GM18502 (cell line): Measurements from ENCODE around the gene CACNA1C.

ENCODE experiments used
- ATAC-seq: cut with Tn5 transposase; IDR thresholded peaks from one replicate; pipeline ENCODE4 v1.9.1; 2021; ENCODE audit warnings: mild to moderate bottlenecking; ENCODE audit not compliant: unreplicated experiment, poor library complexity

CACNA1C gene

DNA sequence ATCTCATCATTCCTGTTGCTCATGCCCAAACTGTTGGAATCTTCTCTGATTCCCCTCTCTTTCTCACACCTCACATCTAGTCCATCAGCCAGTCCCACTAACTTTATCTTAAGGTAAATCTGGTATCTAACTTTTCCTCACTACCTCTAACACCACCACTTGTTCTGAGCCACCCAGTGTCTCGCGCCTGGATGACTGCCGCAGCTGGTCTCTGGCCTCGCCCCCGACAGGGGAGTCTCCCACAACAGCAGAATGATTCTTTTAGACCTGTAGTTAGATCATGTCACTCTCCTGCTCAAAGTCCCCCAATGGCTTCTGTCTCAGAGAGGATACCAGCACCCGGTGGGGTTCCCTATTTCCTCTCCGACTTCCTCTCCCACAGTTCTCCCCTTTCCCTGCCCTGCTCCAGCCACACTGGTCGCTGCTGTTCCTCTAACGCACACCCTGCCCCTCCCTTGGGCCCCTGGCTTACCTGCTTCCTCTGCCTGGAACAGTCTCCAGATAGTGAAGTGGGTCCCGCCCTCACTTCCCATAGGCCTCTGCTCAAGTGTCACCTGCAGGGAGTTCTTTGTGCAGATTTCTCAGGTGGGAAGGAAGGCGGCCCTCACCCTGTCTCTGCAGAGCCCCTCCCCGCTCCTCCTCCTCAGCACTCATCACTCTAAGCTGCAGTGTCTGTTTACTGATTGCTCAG, 403.5 kb downstream of the CACNA1C start:
- no peak for ATAC-seq

DNA sequence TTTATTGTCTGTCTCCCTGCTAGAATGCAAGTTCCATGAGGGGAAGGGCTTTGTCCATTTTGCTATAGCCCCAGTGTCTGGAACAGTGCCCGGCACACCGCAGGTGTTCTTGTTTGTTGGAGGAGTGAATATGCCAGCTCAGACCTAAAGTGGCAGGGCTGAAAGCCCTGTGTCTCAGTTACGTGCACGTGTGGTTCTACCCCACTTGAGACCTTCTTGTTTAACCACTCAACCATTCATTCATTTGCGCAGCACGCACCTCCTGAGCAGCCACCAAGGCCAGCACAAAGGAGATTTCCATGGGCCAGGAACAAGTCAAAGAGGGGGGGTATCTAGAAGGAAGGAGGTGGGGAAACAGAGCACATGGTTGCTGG, 404.0 kb downstream of the CACNA1C start:
- no peak for ATAC-seq

DNA sequence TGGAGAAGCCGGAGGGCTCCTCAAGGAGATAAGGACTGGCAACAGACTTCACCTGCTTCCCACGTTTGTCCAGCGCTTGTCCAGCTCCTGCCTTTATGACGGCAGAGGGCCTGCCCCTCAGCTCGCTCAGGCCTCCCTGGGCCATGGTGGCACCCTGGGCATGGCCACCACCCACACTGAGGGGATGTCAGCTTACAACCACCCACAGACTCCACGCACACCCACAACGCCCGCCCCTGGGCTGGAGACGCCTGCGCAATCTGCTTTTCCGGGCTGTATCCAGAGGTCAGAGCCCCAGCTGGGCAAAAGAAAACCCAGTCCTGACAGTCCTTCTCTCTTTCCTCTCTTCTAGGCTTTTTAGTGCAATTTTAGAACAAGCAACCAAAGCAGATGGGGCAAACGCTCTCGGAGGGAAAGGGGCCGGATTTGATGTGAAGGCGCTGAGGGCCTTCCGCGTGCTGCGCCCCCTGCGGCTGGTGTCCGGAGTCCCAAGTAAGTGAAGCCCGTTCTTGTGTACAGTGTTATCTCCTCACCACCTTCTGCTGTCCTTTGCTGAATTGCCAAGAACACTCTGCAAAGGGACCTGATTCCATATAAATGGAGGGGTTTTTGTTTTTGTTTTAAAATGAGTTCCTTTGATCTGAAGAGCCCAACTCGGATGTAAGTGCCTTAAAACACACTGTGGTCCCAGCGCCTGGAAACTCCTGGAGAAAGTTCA, 404.6 kb downstream of the CACNA1C start:
- ATAC-seq: no peak

DNA sequence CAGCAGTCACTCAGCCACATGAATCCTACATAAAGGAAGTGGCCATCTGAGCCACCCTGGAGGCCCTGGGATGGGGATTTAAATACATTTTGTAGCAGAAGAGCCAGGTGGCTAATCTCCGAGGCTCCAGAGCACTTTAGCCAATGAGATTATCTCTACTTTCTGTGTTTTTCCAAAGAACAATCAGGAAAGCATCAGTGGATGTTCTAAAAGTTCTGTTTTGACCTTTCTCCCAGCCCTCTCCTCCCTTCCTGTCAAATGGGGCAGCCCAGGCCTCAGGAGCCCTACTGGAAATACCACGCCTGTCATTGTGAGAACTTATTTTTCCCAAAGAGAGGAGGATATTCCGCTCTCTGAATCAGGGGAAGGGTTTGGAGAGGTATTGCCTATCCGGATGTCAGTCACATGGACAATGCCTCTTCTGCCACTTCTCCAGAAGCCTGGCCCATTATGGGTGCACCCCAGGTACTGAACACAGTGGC, 405.2 kb downstream of the CACNA1C start:
- no peak for ATAC-seq

DNA sequence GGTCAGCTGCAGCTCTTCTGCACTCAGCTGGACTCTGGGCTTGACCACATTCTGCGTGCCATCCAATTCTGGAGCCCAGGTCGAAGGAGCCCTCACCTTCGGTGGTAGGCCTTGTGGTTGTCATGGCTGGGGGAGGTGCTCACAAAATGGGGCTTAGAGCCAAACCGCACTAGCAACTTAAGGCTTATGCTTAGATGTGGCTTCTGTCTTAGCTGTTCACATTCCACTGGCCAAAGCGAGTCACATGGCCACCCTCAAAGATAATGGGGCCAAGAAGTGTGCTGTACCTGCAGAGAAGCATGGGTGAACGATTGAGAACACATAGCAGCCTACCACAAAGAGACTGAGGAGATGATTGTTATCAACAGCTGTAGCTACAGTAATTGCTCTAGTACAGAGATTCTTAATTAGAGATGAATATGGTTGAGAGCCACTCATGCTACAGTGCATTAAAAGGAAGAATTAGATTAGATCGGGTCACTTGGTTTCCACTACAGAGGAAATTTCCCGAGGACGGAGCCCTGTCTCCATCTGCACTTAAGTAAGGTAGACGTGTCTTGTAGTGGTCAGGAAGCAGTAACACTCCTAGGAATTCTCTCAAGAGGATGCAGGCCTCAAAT, 407.4 kb downstream of the CACNA1C start:
- ATAC-seq: no peak

DNA sequence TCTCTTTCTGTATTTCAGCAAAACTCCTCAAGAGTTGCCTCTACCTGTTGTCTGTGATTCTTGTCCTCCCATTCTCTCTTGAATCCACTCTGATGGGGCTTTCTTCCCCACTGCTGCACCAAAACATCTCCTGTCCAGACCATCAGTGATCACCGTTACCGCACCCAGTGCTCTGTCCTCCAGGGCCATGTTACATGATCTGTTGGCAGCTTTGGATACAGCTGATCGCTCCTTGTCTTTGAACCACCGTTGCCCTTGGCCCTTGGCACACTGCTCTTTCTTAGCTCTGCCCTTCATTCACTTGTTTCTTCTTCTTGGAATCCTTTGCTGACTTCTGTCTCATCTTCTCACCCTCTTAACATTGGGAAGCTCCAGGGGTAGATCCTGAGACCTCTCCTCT, 408.3 kb downstream of the CACNA1C start:
- ATAC-seq: no peak

DNA sequence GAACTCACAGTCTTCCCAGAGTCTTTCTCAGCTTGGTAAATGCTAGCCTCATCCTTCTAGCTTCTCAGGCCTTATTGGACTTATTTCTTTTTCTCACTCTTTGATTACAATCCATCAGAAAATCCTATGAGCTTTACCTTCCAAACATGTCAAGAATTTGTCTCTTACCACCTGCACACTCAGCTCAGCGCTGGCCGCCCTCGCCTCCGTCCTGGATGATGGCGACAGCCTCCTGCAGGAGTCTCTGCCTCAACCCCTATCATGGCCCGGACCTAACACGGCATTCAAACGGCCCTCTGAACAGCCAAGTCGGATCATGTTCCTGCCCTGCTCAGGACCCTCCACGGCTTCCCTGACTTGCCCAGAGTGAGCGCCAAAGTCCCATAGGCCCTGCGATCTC, 408.9 kb downstream of the CACNA1C start:
- no peak for ATAC-seq

DNA sequence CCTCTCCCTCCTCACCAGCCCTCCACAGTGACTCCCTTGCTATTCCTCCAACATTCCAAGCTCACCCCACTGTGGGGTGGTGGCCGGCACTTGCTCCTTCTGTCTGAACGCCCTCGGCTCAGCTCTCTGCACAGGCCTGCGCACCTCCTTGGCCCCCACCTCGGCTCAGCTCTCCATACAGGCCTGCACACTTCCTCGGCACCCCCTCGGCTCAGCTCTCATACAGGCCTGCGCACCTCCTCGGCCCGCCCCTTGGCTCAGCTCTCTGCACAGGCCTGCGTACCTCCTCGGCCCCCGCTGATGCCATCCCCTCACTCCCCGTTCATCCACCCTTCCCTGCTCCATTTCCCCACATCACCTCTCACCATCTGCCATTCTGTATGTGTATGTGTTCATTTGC, 409.3 kb downstream of the CACNA1C start:
- no peak for ATAC-seq

DNA sequence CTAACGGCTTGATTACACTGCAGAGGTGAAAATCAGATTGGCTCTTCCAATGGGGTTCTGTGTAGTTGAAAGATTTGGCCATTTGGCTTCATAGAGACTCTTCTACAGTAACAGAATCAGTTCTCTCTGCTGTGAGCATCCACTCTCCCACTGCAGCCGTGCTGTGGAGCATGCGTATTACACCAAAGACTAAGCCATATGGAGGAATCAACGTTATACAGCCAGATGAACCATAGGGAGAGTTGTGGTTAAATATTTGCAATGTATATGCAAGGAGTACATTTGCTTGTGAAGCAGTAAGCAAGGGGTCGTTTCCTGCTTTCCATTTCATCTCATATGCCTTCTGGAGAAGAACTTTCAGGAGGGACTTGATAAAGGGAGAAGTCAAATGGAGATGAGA, 410.9 kb downstream of the CACNA1C start:
- no peak for ATAC-seq

DNA sequence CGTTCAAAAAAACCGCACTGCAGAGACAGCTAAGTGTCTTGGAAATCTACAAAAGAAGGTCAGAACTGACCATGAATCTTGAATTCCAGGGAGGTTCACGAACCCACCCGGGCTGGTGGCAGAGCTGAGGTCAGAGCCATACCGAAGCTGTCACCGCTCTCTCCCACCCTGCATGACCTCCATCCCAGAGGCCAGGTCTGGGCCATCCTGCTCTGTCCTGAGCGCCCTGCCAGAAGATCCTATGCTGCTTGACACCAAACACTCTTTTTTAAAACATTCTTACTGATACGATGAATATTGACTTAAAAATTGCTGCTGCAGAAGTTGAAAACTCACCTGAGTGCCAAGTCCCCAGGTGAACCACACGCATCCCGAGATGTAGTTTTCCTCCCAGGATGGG, 412.9 kb downstream of the CACNA1C start:
- no peak for ATAC-seq

DNA sequence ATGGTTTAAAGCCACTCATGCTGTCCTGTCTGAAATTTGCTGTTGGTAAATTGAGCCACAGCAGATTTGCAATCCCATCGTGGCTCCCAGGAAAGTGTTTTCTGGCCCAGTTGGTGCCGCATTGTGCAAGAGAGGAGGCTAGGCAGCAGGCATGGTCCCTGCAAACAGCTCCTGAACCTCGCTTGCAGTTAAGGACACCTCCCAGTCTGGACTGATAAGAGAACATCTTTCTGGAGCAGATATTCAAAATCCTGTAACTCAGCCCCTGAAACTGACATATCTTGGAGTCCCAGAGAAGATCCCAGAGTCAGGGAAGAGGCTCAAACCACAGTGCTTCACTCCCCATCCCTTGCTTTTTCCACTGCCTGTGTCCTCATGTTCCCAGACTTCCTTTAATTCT, 413.4 kb downstream of the CACNA1C start:
- no peak for ATAC-seq

DNA sequence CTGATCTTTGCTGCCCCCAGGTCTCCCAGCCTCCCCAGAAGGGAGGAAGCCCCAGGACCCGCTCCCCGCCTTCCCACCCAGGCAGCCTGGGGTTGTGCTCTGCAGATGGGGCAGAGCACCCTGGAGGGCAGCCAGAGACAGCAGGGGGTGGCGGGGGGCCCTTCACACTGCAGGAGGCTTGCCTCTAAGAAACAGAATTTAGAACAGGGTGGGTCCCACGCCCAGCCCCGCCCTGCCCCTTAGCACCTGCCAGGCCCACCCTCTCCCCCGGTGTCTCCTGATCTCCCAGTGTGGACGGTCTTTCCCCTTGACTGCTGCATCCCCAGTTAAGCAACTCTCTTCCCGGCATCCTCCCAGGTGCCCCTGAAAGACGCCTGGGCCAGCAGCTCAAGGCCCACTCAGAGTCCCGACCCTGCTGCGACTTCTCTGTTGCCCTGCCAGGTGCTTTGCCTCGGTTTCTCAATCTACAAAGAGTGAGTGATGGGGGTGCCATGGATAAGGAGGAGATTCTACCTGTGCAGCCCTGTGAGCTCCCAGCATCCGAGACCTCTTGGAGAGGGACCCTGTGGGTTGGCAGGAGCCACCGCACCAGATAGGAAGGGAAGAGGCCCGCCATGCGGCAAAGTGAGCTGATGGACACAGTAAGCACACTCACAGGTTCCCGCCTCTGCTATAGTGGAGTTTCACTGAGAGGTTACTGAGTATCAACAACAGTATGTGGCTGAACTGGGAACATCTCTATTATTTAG, 414.8 kb downstream of the CACNA1C start:
- no peak for ATAC-seq

DNA sequence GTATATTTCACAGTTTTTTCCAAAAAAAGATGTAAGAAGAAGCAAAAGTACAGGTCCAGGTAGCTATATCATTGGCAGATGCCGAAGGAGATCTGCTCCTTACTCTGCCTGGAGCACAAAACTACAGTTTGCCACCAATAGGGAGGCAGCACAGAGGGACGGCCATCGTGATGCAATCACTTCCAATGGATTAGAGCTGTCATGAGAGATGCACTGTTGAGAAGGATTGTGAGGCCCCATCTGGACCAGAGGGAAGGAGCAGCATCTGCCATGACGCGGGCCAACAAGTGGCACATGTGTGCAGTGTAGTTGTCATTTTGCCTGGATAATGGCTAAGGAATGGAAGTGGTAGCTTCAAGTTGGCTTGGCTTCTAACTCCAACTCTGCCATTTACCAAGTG, 423.2 kb downstream of the CACNA1C start:
- no peak for ATAC-seq

DNA sequence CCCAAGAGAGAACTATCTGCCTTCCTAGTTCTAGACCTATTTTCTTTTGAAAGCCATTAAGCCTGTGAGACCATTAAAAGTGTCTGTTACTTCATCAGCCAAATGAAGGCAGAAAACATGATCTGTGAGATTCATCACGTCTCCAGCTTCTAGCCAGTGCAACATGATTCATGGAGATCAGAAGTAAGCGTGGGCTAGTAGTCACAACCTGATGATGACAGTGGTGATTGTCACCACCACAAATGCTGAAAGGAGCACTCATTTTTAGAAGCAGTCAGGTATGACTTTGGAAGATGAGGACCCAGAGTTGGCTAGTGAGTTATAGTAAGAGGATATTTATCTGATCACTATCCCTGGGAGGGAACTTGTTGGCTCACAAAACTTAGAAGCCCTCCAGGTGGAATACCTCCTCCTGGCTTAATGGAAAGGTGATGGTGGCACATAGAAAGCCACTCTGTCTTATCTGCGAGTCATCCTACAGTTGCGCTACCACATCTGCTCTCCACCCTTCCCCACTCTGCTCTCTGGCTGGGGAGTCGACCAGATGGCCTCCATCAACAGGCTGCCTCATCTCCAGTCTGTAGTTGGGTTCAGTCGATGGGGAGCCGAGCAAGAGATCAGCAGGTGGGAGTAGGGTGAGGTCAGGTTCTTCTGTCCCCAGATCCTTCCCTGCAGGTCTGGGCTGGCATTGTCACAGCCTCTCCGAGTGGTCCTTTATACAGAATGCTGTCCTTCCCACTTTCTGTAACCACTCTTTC, 424.4 kb downstream of the CACNA1C start:
- no peak for ATAC-seq

DNA sequence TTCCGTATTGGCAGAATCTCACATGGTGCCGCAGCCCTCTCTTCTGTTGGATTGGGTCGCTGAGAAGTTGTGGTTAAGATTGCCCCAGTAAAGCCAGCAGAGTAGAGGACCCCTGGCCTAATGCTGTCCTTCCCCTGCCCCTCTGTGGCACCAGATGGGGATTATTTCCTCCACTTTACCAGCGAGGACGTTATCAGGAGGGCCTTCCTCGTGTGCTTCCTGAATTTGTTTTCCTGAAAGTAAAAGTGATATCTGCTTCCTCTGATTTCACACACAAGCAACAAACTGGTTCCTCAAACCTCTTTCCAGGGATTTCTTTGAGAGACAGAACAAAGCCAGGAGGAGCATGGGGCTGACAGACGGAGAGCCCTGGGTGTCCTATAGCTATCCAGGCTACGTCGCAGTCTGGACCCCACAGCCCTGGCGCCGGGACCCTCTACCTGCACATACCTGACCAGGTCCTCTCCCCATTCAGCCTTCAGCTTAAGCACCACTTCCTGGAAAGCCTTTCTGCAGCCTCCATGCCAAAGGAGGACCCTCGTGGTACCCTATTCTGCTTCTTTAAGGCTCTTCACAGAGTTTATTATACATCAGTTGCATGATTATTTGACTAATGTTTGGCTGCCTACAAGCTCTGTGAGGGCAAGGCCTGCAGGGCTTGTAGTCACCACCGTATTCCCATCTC, 427.2 kb downstream of the CACNA1C start:
- ATAC-seq: no peak

DNA sequence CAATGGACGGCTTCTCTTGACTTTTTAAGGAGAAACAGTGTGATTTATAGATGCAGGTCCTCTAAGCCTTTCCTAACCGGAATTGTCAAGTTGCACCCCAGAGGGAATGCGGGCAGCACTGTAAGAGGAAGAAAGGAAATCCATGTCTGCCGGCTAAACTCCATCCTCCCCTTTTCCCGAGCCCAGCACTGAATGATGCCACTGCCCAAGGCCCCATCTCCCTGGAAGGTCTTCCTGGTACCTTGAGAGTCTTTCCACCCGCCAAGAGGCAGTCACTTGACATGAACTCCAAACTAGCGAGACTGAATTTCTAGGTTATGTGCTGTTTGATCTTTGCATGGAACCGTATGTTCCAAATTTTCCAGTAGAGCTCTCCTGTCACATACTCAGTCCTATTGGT, 428.6 kb downstream of the CACNA1C start:
- no peak for ATAC-seq

DNA sequence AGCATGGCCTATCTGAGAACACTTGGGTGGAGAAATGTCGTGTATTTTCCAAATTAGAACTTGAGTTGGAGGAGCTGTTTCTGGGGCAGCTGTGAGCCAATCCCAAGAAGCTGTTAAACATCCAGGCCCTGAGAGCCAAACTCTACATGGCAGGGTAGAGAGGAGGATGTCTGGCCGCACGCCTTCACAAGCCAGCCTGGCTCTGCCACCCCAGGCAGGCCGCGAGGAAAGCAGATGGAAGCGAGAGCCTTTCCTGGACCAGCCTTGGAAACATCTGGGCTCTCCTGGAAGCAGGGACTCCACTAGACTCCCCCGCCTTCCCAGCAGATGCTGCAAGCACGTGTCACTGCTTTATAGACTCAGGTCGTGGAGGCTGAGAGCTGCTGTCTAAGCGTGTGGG, 429.2 kb downstream of the CACNA1C start:
- ATAC-seq: no peak

DNA sequence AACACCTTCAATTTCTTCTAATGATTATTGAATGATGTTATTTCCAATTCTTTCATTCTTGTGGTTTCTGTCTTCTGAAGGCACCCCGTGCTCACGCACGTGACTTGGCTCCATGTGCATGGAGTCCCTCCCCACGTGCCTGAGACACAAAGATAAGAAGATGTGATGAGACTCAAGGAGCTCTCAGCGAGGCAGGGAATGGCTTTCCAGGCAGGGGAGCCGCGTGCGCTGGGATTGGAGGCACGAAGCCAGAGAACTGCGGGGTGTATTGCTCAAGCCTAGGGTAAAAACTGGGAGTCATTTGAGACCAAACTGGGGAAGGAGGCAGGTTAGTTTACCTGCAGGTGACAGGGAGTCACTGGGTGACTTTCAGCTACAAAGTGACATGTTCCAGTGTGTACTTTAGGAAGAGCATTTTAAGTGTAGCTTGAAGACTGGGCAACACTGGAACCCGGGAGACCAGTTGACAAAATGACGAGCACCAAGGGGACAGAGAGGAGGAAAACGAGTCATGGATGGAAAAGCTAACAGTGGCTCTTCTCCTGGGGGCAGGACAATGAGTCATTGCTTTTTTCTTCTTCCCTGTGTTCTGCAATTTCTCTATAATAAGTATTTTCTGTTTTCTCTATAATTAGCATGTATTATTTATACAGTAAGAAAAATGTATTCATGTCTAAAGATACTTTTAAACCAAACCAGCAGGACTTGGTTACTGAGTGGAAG, 430.3 kb downstream of the CACNA1C start:
- ATAC-seq: no peak

DNA sequence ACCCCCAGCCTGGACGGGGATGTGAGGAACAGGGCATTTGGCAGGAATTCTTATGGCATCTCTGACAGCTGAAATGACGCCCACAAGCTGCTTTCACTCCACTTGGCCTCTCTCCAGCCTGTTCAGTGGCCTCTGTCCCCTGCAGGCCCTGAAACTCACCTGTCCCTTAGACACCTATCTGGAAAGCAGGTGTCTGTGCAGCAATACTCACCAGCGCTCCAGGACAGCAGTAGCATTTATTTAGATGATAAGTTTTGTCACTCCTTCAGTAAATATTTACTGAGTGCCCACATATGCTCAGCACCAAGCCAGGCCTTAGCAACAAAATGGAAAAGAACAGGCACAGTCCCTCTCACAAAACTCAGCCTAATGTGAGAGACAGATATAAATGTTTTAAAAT, 430.9 kb downstream of the CACNA1C start:
- no peak for ATAC-seq
